Stimulated activated CD8-positive, alpha-beta memory T cell treated with anti-CD3 and anti-CD28 coated beads, Interleukin-7, amount 100 ng/mL, for 1 hour (primary cell): ENCODE data around the gene MICAL3.
"Not testable (repeated sequence)": the region's sequence is repeated elsewhere in the genome, so short reads cannot be mapped to it uniquely, and the experiment has no call there.

ENCODE experiments used
- DNase-seq, 2 donors: peaks; one replicate each; pipeline ENCODE4 v3.0.0-alpha.2; 2020; ENCODE audit warnings: low read depth in 2 of 2

MICAL3 gene

DNA sequence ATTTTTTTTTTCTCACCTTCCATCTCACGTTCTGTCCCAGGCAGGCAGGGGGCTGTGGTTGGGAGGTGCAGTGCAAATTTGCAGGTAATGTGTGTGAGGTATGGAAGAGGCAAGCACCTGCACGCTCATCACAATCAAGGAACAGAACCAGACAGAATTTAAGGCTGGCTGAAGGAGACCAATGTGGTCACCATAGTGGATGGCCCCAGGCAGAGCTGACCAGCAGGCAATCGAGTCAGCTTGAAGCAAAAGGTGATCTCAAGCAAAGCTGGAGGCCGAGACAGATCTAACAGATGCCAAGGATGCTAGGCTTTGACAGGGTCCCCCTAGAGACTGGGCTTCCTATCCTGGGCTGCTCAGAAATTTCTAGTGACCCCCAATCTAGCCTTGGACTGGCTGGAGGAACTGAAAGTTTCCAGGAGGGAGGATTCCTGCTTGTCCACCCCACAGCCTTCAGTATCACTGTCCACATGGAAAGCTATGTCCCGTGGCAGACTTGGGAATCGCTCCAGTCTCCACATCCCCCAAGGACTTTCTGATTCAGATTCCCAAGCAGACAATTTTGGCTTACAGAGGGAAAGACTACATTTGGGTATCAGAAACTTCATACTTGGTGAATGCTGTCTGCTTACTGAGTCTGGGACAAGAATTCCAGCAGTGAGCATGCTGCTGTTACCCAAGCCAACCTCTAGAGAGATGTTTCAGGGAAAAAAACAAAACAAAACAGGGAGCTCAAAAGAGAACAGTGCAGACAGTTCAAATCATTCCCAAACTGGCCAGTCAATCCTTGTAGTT lies 9.0 kb upstream of the MICAL3 start:
- no peak for DNase-seq

DNA sequence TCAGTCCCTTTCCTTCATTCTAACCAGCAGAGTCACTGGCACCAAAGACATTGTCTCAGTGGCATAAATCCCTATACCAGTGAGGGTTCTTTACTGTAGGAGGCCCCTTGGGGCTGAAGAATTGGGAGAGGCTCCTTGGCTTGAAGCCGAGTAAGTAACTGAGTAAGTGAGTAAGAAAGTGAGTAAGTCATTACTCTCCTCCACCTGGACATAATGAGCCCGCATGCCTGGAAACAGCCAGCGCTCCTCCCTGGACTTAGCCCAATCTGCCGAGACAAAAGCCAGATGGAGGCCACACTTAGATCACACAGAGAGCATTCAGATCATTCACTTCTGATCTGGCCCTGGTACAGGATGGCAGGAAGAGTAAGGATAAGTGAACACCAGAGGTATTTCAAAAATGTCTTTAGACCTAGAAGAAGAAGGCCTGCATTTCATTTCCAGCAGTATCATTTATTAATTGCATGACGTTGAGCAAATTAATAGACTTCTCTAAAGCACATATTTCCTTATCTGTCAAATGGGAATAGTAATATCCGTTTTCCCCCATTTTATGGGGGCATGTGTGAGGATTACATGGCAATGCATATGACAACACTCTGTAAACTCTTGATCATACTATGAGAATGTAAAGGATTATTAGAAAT lies 8.2 kb upstream of the MICAL3 start:
- DNase-seq, result no peak

- DNase-seq, result no peak
Measured at GRCh38 chr22:18031695-18032454, 7.5 kb upstream of the MICAL3 start.

DNA sequence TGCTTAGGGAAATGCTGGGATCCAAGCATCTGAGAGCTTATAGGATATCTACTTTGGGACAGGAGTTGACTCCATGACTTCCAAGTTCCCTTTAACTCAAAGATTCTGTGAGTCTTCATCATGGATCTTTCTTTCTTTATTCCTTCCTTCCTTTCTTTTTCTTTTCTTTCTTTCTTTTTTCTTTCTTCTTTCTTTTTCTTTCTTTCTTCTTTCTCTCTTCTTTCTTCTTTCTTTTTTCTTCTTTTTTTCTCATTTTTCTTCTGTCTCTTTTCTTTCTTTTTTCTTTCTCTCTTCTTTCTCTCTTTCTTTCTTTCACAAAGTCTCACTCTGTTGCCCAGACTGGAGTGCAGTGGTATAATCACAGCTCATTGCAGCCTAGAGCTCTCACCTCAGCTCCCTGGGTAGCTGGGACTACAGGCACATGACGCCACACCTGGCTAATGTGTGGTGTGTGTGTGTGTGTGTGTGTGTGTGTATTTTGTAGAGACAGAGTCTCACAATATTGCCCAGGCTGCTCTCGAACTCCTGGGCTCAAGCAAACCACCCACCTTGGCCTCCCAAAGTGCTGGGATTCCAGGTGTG lies 5.4 kb upstream of the MICAL3 start:
- no peak for DNase-seq

DNA sequence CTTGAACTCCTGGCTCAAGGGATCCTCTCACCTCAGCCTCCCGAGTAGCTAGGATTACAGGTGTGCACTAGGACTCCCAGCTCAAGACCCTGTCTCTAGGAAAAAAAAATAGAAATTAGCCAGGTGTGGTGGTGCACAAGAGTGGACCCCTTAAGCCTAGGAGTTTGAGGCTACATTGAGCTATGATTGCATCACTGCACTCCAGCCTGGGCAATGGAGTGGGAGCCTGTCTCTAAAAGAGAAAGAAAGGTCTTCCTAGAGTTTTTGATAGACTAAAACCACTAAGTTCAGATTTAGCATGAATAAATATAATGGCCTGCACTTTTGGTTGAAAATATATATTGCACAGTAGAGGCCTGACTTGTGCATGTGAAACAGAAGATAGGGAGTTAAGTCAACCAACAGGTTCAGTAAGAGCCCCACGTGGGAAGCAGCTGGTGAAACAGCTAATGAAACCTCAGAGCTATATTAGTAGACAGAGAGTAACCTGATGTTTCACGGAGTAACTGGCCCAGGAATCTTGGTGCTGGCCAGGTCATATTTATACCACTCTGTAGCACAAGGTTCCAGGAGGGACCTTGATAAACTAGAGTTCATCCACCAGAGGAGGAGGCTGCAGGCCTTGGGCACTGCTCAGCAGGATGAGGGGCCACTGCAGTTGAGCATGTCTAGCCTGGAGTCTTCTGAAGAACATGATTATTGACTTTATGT lies 4.6 kb upstream of the MICAL3 start:
- no peak for DNase-seq

- DNase-seq, result not testable (repeated sequence)
Measured at GRCh38 chr22:18025898-18026297, 1.5 kb upstream of the MICAL3 start.

- DNase-seq, result no peak
Measured at GRCh38 chr22:18024956-18025720, 777 bp upstream of the MICAL3 start.

DNA sequence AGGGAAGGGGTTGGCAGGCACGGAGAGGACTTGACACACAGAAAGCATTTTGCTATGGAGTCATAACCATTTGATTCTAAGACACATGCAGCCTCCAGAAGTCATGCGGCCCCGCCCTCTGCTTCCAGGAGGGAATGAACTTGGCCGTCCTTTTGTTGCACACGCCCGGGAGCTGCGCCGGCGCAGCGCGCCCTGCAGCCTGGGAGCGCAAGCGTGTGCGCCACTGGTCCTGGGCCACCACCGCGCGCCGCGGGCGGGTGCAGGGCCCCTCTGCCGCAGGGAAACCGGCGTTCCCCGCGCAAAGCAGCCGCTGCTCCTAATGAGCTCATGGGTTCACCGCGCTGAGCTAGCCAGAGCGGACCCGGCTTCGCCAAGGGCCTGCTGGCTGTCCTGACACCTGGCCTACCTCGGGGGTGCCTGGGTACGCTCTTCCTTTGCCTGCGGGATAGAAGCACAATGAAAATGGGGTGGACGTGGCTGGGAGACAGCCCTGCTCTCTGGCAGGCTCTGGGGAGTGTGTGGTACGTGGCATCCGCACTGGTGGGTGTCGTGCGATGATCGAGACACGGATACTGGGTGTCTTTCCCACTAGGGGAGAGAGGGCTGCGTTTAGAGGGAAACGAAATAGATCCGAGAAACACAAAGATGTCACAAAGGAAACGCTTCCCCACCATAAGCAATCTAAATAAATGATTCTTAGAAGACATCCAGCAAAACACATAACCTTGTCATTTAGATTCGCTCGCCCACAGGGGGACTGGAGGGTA lies 669 bp downstream of the MICAL3 start:
- no peak for DNase-seq

DNA sequence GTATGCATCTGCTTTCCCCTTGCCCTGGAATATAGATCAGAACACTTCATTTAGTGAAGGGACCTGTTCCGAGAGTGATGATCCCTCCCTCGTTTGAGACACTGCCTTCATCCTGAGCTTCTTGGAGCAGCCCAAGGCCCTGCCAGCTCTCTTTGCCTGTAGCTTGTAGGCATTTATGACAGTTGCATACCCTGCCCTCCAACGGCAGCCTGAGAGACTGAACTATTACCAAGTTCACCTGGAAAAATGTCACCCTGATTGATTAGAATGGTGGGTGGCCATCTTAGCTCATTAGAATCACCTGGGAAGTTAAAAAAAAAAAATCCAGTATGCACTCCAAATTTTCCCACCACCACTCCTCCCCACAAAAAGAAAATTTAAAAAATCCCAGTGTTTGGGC lies 1.5 kb downstream of the MICAL3 start:
- DNase-seq, result no peak

GRCh38 chr22:18021431-18021830 lies 2.9 kb downstream of the MICAL3 start:
- DNase-seq, result no peak

DNA sequence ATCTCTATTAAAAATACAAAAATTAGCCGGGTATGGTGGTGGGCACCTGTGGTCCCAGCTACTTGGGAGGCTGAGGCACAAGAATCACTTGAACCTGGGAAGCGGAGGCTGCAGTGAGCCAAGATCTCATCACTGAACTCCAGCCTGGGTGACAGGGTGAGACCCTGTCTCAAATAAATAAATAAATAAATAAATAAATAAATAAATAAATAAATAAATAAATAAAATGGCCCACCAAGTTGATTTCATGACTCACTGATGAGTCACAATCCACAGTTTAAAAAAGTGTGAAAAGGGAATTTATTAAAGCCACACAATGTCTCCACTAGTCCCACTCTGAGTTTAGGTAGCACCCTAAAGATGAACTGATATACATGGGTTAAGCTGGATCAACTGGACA lies 3.6 kb downstream of the MICAL3 start:
- not testable (repeated sequence) for DNase-seq

DNA sequence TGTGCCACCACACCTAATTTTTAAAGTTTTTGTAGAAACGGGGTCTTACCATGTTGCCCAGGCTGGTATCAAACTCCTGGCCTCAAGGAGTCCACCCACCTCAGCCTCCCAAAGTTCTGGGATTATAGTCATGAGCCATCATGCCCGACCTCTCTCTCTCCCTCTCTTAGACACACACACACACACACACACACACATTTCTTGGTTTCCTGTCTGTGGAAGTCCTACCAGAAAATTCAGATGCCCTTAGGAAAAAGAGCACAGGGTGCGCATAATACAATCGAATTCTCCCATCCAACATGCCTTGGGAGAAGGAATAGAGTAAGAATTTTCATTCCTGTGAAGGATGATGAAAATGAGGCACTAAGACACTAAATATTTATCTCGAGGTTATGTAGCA lies 10.4 kb downstream of the MICAL3 start:
- no peak for DNase-seq

GRCh38 chr22:18013436-18013835 lies 10.9 kb downstream of the MICAL3 start:
- DNase-seq, result no peak

DNA sequence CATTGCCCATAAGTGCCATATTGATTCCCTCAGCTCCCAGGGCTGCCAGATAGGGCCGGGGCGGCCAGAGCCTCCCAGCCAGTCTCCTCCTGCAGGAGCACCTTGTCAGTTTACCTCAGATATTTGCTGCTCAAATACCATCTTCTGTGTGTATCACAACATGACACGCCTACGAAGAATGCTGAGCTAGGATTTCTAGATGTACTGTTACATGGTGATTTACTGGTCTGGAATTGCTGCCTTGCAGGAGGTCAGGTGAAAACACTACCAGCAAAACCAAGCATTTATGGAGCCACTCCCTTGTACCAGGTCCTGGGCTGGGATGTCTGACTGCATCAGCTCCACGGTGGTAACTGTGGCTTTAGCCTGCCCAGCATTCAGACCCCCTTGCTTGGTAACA lies 11.8 kb downstream of the MICAL3 start:
- no peak for DNase-seq

- no peak for DNase-seq
Measured at GRCh38 chr22:18010266-18010665, 14.1 kb downstream of the MICAL3 start.

- no peak for DNase-seq
Measured at GRCh38 chr22:18008136-18008535, 16.2 kb downstream of the MICAL3 start.

DNA sequence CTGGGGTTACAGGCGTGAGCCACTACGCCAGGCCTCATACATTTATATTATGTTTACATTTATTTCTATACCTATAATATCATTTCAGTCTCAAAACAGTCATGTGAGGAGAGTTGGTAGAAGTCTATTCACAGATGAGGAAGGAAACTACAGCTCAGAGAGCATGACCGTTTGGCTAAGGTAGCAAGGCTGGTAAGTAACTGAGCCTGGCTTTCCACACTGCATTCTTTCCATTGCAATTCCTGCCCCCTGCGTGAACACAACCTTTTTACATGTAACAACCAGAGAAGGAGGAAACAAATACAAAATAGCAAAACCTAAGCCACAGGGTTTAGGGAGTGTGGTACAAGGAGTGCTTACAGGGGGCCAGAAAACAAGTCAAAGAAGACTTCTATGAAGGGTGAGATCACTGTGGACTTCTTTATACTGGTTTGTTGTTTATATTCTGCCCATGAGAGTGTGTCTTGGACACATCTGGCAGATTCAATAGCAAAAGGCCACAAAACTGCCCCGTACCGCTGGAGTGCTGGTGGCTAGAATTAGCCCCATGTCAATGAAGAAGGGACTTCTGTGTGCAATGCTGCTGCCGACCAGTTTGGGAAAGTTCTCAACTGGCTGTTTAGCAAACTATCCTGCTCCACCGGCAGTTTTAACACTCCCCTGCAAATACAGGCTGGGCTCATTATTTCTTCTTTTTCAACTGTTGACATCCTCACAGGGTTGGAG lies 19.0 kb downstream of the MICAL3 start:
- DNase-seq, result no peak

GRCh38 chr22:18001894-18002315 lies 22.5 kb downstream of the MICAL3 start:
- not testable (repeated sequence) for DNase-seq
